Stimulated activated CD4-positive, alpha-beta T cell treated with anti-CD3 and anti-CD28 coated beads, Interleukin-2, amount 100 ng/mL, for 24 hours (primary cell): ENCODE results near the gene DNAH3.
"Not testable (repeated sequence)": the region's sequence is repeated elsewhere in the genome, so short reads cannot be mapped to it uniquely, and the experiment has no call there.

Source experiments
- DNase-seq, 2 donors: peaks; one replicate each; pipeline ENCODE4 v3.0.0-alpha.2; 2020

Gene DNAH3

DNA sequence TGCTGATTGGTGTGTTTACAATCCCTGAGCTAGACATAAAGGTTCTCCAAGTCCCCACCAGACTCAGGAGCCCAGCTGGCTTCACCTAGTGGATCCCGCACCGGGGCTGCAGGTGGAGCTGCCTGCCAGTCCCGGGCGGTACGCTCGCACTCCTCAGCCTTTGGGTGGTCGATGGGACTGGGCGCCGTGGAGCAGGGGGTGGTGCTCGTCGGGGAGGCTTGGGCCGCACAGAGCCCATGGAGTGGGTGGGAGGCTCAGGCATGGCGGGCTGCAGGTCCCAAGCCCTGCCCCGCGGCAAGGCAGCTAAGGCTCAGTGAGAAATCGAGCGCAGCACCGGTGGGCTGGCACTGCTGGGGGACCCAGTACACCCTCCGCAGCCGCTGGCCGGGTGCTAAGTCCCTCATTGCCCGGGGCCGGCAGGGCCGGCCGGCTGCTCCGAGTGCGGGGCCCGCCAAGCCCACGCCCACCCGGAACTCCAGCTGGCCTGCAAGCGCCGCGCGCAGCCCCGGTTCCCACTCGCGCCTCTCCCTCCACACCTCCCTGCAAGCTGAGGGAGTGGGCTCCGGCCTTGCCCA, 161.1 kb downstream of the DNAH3 start:
- not testable (repeated sequence) for DNase-seq

- DNase-seq = no peak
These were observed 163.6 kb downstream of the DNAH3 start for GRCh38 chr16:20987049-20987448.

DNA sequence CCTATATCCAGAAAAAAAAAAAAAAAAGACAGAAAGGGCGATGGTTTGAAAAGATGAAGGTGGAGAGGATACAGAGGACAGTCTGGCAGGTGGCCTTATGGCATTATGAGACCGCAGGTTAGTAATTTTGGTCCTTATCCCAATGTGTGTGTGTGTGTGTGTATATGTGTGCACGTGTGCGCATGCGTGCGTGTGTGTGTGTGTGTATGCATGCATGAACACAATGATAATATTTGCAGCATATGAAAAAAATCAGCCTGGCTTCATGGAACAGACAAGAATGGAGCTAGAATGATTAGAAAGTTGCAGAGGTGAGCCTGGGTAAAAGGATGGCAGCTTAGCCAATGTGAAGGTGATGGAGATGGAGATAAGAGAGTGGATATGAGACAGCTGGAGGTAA, 166.6 kb downstream of the DNAH3 start:
- no peak for DNase-seq

- no peak for DNase-seq
These were observed 174.1 kb downstream of the DNAH3 start for GRCh38 chr16:20976576-20976975.

GRCh38 chr16:20973201-20973600, 177.4 kb downstream of the DNAH3 start:
- not testable (repeated sequence) for DNase-seq

DNA sequence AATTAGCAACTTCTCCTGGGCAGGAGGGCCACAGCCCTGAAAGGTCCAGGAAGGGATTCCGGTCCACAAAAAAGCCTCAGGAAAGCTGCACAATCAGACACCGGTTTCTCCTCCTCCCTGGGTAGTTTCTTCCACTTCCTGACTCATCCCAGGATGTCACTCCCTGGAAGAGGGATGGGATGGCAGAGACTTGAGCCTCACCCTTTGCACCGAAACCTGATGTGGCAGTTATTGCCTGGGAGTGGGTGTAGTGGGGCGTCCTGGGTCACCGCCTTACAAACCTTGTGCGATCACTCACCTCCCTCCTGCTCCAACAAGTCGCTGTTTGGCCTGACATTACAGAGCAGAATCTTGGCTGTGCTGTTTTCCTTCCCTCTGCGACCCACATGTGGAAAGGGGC, 179.2 kb downstream of the DNAH3 start:
- DNase-seq = no peak

DNA sequence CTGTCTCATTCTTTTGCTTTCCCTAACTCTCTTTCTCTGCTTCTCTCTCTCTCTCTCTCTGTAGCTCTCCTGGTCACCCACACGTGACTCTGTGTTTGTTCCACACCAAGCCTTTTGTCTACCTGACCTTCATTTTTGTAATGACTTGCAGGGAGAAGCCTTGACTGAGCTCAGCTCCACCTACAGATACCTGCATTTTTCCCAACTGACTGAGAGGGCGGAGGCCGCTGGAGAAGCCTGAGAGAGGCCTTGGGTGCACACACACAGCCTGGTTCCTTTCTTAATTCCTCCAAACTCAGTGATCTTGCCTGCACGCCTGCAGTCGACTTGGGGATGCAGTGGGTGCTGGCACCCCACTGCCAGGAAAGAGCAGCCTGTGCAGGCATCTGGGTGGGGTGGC, 181.3 kb downstream of the DNAH3 start:
- DNase-seq = no peak

DNA sequence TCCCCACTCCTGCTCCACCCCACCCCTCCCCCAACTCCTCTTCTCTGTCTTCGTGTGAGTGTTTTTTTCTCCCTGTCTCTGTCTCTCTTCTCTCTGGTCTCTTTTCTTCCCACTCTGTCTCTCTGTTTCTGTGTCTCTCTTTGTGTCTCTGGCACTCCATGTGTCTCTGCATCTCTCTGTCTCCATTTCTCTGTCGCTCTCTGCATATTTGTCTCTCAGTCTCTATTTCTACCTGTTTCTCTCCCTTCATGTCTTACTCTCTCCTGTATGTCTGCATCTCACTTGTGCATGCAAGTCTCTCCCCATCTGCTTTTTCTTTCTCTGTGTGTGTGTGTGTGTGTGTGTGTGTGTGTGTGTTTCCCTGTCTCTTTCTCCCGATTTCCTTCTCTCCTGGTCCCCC, 181.9 kb downstream of the DNAH3 start:
- no peak for DNase-seq

- no peak for DNase-seq
These were observed 189.7 kb downstream of the DNAH3 start for GRCh38 chr16:20960899-20961298.

- no peak for DNase-seq
These were observed 193.5 kb downstream of the DNAH3 start for GRCh38 chr16:20957153-20957552.

GRCh38 chr16:20956319-20956718, 194.3 kb downstream of the DNAH3 start:
- DNase-seq = no peak

DNA sequence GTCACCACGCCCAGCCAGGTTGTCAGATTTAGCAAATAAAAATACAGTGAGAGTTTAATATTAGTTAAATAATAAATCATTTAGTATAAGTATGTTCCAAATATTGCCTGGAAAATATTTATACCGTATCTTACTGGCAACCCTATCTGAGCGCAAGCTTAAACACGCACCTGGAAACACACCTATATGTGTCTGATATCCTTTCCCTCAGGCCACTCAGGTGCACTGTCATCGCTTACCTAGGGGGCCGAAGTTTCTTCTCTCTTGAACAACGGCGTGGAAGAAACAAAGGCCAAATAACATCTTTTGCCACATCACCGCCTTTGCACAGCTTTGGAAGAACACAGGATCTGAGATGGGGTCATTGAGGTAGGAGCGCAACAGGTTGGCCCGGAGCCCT, 196.1 kb downstream of the DNAH3 start:
- DNase-seq = no peak

DNA sequence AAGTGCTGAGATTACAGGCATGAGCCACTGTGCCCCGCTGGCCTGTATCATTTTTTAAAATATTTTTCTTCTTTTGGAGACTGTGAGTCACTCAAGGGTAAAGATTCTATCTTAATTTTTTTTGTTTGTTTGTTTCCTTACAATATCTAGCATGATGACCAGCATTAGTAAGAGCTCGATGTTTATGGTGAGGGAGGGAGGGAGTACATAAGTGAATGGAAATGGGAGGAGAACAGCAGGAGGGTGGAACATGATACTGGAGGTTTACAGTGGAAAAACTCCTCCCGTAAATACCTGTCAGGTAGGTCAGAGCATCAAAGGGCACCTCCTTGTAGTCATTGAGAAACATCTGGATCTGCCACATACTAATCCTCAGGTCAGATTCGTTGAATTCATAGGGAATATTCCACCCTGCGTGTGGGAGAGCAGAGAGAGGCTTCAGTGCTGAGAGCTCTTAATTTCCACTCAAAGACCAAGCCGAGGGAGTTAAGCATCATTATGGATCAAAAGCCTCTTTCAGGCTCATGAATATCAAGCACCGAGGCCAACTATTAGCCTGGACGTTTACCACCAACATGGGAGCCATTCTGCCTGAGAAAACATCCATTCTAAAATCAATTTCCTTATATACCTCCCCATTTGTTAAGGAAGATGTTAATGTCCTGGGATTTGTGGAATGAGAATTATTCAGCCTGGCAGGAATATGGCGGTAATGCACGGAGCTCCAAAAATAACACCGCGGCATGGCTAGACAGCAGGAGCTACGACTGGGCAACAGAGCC, 198.3 kb downstream of the DNAH3 start:
- DNase-seq = no peak

- DNase-seq = no peak
These were observed 200.4 kb downstream of the DNAH3 start for GRCh38 chr16:20950294-20950693.

DNA sequence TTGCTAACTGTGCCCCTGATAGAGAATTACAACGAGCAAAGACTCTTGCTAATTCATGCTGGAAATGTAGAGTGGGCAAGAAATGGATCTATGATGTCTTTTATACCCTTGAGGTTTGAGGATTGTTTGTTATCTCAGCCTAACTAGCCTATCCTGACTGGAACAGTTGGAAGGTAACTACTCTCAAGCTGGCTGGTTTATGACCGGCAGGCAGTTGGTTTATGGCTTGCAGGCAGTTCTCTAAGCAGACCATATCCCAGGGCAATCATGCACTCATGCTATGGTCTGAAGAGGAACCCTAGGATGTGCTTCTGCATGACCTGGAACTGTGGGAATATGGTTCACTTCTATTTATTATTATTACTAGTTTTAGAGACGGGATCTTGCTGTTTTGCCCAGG, 201.0 kb downstream of the DNAH3 start:
- DNase-seq = no peak

DNA sequence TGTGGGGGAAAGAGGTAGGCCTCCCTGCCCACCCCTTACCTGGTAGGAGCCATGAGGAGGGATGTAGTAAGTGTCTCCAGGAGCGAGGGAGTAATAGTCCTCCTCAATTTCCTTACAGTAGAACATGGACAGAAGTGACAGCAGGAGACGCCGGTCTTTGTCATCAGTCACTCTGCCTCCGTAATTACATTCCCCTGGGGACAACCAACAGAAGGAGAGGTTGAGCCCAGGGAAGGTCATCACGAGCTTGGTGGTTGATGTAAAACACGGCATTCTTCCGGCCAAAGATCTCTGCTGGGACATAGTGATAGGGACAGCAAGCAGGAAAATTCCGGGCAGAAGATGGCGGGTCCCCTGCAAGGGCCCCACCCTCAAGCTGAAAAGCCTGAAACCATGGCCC, 202.2 kb downstream of the DNAH3 start:
- no peak for DNase-seq

DNA sequence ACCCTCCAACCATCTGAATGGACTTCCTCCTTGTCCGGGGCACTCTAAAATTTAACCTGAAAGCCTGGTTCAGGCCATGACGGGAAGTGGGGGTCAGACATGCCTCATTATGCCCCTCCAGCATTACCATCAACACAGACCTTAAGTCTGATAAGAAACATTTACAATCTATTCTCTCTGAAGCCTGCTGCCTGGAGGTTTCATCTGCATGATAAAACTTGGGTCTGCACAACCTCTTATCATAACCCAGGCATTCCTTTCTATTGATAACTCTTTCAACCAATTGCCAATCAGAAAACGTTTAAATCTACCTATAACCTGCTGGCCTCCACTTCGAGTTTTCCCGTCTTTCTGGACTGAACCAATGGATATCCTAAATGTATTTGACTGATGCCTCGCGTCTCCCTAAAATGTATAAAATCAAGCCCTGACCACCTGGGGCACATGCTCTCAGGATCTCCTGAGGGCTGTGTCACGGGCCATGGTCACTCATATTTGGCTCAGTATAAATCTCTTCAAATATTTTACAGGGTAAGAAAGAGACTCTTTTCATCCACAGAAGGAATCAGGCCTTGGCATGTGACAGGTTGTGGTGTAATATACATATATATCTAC, 204.5 kb downstream of the DNAH3 start:
- no peak for DNase-seq

DNA sequence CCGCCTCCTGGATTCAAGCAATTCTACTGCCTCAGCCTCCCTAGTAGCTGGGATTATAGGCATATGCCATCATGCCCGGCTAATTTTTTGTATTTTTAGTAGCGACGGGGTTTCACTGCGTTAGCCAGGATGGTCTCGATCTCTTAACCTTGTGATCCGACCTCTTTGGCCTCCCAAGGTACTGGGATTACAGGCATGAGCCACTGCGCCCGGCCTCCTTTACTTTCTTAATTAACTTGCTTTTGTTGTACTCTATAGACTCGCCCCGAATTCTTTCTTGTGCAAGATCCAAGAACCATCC, 205.1 kb downstream of the DNAH3 start:
- DNase-seq = not testable (repeated sequence)

DNA sequence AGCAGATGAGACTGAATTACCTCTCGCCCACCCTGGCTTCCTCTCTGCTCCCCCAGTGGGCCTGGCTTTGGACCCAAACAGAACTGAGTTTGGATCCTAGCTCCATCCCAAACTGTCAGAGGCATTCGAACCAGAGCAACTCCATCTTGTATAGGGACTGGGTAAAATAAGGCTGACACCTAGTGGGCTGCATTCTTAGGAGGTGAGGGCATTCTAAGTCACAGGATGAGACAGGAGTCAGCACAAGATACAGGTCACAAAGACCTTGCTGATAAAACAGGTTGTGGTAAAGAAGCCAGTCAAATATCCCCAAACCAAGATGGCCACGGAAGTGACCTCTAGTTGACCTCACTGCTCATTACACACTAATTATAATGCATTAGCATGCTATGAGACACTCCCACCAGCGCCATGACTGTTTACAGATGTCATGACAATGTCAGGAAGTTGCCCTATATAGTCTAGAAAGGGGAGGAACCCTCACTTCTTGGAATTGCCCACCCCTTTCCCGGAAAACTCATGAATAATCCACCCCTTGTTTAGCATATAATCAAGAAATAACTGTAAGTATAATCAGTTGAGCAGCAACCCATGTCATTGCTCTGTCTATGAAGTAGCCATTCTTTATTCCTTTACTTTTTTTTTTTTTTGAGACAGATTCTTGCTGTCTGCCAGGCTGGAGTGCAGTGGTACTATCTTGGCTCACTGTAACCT, 205.6 kb downstream of the DNAH3 start:
- peak; percentile 33 to 46 for DNase-seq

DNA sequence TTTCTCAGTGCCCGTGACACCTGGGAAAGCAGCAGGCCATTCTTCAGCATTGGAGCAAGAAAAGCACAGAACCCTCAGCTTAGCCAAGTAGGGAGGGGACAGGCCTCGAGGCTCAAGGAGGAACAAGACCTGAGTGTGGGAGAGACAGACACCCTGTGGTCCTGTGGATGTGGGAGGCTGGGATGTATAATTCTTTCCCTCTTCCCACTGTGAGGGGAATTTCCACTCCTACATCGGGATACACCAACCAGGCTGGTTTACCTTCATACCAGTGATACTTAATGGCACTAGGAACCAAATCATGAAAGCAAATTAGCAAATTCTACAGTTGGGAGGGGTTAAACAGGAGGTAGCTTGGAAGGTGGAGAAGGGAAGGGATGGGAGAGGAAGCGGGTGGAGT, 208.4 kb downstream of the DNAH3 start:
- DNase-seq = no peak

DNA sequence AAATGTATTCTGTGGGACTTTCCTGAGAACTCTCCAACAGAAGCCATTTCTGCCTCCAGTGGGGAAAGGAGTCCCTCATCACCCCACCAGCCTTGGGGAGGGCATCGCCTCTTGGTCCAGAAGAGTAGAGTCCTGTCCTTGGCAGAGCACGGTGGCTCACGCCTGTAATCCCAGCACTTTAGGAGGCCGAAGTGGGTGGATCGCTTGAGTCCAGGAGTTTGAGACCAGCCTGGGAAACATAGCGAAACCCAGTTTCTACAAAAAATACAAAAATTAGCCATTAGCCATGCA, 209.1 kb downstream of the DNAH3 start:
- no peak for DNase-seq

GRCh38 chr16:20940871-20941635, 209.6 kb downstream of the DNAH3 start:
- no peak for DNase-seq

- no peak for DNase-seq
These were observed 211.0 kb downstream of the DNAH3 start for GRCh38 chr16:20939611-20940010.
